GM21717 (cell line): ENCODE measurements around the gene MSH3.

Experiments
- ATAC-seq: cut with Tn5 transposase; IDR thresholded peaks from one replicate; pipeline ENCODE4 v1.9.1; 2021; ENCODE audit warnings: mild to moderate bottlenecking, moderate library complexity; ENCODE audit not compliant: unreplicated experiment

MSH3 gene

GRCh38 chr5:80654391-80655230, at the start of gene MSH3, which contains the start of gene DHFR:
MSH3 (plus strand) TSS chr5:80654652; CDS start chr5:80654728, 76 bp downstream.
DHFR (minus strand) TSS chr5:80654983; CDS start chr5:80654489, 494 bp downstream.
- ATAC-seq, result peak; percentile 41

DNA sequence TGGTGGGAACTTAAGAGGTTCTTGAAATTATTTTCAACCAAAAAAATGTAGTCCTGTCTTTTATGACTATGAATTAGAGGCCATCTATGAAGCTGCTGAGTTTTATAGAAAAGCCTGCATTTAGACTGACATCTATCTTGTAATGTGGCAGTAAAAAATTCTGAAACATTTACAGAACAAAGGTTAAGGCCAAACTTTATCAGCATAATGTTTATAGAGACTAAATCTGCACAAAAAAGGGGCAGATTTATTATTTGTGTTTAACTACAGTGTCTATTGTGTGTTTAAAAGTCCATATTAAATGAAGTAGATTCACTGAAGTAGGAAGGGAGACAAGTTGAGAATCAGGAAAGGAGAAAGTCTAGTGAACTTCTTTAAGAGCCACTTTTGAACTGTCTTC, 47.1 kb upstream of the MSH3 start:
- ATAC-seq, result no peak

GRCh38 chr5:80607832-80608231, 46.6 kb upstream of the MSH3 start:
- ATAC-seq, result no peak

DNA sequence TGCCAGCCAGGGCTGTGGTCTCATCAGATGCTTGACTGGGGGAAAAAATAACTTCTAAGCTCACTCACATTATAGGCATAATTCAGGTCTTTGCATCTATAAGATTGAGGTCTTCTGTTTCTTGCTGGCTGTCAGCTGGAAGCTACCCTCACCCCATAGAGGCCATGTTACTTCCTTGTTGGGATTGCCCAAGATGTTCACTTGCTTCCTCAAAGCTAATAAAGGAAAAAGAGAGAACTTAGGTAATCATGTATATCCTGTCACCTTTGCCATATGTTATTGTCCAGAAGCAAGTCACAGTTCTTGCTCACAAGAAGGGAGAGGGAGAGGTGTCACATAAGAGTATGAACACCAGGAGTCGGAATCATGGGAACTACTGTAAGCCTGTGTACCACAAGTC, 45.7 kb upstream of the MSH3 start:
- no peak for ATAC-seq

GRCh38 chr5:80609692-80610091, 44.8 kb upstream of the MSH3 start:
- no peak for ATAC-seq

- no peak for ATAC-seq
These were observed 39.1 kb upstream of the MSH3 start for GRCh38 chr5:80615266-80615914.

DNA sequence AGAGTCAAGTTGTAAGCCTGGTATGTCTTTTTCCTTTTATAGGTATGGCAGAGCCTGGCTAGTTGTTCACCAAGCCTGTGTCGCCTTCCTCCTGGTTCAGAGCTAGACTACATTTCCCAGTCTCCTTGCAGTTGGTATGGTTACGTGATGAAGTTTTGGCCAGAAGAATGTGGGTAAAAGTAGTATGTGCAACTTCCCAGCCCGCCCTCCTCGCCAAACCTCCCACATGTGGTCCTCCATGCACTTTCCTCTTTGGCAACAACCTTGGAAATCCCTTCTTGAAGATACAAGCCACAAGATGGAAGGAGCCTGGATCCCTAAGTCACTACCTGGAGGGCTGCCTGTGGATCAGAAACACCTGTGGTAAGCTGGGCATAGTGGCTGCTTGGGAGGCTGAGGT, 36.0 kb upstream of the MSH3 start:
- no peak for ATAC-seq

- ATAC-seq, result no peak
These were observed 35.4 kb upstream of the MSH3 start for GRCh38 chr5:80619086-80619485.

DNA sequence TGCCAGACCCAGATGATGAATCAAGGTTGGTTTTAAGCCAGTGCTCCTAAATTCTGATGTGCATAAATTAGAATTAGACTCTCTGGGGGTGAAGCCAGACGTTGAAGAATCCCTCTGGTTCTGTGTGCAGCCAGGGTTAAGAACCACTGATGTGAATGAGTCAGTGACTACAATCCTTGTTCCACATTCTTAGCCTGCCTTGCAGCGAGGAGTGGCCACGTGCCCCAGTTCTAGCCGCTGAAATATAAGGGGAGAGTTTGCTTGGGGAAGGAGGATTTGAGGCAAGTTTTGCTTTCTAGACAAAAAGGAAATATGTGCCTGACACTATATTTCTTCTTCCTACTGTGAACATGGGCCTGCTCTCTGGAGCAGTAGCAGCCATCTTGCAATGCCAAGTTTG, 34.2 kb upstream of the MSH3 start:
- ATAC-seq, result no peak

DNA sequence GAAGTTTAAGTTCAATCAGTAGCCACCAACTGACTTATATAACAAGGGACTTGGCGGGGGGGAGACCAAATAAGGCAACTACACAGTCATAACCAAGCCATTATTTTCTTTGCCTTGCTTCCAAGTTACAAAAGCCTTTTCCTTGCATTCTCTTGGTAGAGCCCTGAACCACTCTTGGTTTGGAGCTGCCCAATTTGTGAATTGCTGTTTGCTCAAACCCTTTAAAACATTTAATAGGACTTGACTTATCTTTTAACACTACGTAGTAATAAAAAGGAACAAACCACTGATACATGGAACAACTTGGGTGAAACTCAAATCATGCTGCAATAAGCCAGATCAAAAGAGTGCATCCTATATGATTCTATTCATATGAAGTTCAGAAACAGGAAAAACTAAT, 31.7 kb upstream of the MSH3 start:
- ATAC-seq, result no peak

- no peak for ATAC-seq
These were observed 30.5 kb upstream of the MSH3 start for GRCh38 chr5:80623999-80624398.

GRCh38 chr5:80625230-80625629, 29.2 kb upstream of the MSH3 start:
- ATAC-seq, result no peak

- no peak for ATAC-seq
These were observed 25.2 kb upstream of the MSH3 start for GRCh38 chr5:80629281-80629680.

GRCh38 chr5:80631278-80632259, 22.9 kb upstream of the MSH3 start:
- ATAC-seq, result no peak

DNA sequence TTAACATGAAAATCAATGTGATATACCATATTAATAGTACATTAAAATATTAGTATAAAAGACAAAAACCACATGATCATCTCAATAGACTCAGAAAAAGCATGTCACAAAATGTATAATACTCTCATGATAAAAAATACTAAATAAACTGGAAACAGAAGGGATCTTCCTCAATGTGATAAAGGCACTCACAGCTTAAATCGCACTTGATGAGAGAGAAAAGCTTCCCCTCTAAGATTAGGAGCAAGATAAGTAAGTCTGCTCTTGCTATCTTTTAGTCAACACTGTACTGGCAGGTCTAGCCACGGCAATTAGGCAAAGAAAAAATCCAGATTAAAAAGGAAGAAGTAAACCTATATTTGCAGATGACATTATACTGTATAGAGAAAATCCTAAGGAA, 21.8 kb upstream of the MSH3 start:
- no peak for ATAC-seq

GRCh38 chr5:80634193-80634592, 20.3 kb upstream of the MSH3 start:
- ATAC-seq, result no peak

DNA sequence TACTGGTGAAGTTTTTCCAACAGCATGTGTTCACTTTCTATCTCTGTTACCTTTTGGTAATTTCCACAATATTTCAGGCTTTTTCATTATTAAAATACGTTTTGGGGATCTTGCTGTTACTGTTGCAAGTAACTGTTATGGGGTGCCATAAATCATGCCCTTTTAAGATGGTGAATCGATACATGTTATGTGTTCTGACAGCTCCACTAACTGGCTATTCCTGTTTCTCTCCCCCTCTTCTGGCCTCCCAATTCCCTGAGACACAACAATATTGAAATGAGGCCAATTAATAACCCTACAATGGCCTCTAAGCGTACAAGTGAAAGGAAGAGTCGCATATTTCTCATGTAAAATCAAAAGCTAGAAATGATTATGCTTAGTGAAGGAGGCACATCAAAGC, 13.1 kb upstream of the MSH3 start:
- ATAC-seq, result no peak

DNA sequence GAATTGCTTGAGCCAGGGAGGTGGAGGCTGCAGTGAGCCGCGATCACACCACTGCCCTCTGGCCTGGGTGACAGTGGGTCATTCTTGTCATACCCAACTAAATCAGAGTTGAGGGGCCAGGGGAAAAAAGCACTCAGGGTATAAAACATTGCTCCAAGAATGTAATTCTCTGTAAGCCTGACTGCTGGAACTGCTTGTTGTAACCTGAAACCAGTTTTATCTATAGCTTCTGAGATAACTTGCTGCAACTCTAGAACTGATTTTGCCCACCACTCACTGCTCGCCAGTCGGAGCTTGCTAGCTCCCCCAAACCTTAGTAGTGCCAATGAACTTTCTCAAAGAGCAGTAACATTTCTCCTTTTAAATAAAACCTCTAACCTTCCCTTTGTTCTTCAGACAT, 9.6 kb upstream of the MSH3 start:
- no peak for ATAC-seq

- ATAC-seq, result no peak
These were observed 7.5 kb upstream of the MSH3 start for GRCh38 chr5:80646926-80647325.

- no peak for ATAC-seq
These were observed 950 bp upstream of the MSH3 start for GRCh38 chr5:80653502-80653901.

- ATAC-seq, result no peak
These were observed 430 bp upstream of the MSH3 start for GRCh38 chr5:80654054-80654390.
